ENCODE measurements around the gene NUP160.
"Not testable (repeated sequence)": the region's sequence is repeated elsewhere in the genome, so short reads cannot be mapped to it uniquely, and the experiment has no call there.

NUP160 gene

GRCh38 chr11:47863189-47863897 is 15.2 kb upstream of the NUP160 start:
- DNase-seq: no peak

DNA sequence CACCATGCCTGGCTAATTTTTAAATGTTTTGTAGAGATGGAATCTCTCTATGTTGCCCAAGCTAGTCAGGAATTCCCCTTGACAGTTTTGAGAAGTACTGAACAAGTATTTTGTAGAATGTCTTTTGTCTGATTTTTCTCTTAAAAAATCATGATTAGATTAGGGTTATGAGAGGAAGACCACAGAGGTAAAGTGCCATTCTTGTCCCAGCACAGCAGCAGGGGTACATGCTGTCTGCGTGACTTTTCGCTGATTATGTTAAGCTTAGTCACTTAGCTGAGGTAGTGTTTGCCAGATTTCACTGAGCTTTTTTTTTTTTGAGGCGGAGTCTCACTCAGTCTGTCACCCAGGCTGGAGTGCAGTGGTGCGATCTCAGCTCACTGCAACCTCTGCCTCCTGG is 13.6 kb upstream of the NUP160 start:
- no peak for DNase-seq

GRCh38 chr11:47860536-47860935 is 12.4 kb upstream of the NUP160 start:
- peak; percentile 60 for DNase-seq

- peak; percentile 4 for DNase-seq
Observed at GRCh38 chr11:47857892-47858543, 9.9 kb upstream of the NUP160 start.

DNA sequence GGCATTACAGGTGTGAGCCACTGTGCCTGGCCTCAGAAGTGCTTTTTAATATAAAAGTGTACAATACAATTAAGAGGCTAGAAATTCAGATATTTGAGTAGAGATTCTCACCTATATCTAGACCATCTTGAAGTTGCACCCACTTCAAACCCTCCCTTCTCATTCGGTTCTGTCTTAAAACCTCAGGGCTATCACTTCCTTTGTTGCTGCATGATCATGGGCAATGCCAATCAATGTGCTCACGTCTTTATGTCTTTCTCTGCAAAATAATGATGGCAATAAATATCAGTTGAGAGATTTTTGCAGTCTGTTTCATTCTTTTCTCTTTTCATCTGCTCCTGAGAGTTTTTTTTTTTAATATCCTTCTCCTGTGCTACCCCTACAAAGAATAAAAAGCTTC is 9.3 kb upstream of the NUP160 start:
- no peak for DNase-seq

DNA sequence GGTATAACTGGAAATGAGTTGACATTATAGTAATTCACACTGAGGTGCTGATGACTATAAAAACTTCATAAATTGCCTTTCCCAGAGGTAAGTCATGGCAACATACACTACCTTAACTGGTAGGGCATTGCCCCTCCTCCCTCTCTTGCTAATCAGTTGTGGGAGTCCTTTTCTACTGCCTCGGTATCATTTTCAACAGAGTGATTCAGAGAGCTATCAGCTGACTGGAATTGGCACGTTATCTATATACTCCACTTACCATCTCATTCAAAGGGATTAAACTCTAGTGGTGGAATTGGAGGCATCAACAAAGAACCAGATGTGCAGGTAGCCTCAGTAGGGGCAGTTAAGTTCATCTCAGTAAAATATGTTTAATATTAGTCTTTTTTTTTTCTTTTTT is 8.0 kb upstream of the NUP160 start:
- peak; percentile 46 for DNase-seq

- DNase-seq: no peak
Observed at GRCh38 chr11:47854667-47855066, 6.5 kb upstream of the NUP160 start.

DNA sequence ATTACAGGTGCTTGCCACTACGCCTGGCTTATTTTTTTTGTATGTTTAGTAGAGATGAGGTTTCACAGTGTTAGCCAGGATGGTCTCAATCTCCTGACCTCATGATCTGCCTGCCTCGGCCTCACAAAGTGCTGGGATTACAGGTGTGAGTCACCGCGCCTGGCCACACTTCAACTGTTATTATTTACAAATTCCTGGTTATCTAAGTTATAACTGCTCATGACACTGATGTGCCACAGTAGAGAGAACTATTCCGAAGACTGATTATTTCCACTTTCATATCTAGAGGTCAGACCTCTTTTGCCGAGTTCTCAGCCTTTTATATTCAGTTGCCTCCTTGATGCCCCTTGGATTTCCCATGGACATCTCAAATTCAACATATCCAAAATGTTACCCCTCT is 3.9 kb upstream of the NUP160 start:
- peak; percentile 11 for DNase-seq

DNA sequence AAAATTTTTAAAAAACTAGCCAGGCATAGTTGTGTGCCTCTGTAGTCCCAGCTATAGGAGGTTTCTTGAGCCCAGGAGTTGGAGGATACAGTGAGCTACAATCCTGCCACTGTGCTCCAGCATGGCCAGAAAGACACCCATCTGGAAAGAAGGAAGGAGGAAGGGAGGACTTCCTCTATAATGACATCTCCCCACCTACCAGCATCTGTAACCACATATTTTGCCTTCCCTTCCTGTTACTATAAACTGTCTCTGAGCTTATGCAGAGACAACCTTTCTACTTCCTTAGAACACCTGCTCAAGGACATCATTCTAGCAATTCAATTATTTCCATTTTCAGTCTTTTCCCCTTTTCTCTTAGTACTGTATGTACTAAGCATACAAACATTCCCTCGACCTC is 2.2 kb upstream of the NUP160 start:
- DNase-seq: no peak

DNA sequence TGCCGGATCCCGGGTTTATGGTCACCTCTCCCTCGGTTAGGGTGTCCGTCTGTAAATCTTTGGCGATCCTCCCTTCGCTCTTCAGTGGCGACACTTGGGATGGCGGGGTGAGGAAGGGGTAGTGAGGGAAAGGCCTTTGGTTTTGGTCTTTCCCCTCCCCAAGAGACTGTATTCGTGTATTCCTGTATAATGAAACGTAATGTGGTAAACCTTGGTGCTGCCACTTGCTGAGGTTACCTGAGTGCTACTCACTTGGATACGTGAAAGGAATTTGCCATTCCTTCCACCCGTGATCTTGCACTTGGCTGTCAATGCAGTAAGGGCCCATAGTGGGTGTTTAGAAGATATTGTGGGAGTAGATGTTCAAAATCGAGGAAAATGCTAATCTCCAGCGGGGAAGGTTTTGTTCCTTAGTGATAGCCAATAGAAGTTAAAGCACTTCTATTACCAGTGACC is 578 bp upstream of the NUP160 start:
- DNase-seq: no peak

GRCh38 chr11:47847537-47847891 is 636 bp downstream of the NUP160 start:
- no peak for DNase-seq

DNA sequence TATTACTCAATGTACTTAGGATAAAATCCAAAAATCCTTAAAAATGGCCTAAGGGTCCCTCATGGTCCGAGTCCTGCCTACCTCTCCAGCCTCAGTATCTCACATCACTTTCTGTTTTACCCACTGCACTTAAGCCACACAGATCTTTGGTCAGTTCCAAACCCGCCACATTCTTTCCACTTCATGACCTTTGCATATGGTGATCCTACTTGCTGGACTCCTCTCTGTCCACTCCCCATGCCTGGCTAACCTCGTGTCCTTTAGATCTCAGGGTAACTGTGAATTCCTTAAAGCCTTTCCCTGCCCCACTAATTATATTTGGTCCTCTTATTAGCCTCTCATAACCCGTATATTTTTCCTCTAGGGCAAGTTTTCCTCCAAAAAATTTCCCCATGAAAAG is 1.2 kb downstream of the NUP160 start:
- DNase-seq: no peak

GRCh38 chr11:47843361-47844055 is 4.6 kb downstream of the NUP160 start:
- no peak for DNase-seq

- DNase-seq: no peak
Observed at GRCh38 chr11:47842749-47843148, 5.4 kb downstream of the NUP160 start.

GRCh38 chr11:47837929-47838328 is 10.2 kb downstream of the NUP160 start:
- no peak for DNase-seq

DNA sequence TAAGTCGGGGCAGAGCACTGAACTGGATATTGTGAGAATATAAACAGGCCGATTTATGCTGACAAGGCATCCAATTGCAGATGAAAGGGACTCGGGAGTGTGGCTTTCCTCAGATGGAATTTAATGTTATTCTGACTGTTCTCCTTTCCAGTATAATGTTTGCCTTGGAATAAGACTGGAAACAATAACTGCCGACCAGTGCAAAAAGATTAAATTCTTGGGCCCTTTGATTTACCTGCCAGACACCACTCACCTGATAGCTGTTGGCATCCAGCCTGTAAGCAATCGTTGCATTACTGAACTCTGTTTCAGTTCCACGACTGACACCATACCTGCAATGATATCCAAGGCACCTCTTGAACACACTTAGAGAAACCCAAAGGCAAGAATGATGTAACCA is 10.9 kb downstream of the NUP160 start:
- no peak for DNase-seq

DNA sequence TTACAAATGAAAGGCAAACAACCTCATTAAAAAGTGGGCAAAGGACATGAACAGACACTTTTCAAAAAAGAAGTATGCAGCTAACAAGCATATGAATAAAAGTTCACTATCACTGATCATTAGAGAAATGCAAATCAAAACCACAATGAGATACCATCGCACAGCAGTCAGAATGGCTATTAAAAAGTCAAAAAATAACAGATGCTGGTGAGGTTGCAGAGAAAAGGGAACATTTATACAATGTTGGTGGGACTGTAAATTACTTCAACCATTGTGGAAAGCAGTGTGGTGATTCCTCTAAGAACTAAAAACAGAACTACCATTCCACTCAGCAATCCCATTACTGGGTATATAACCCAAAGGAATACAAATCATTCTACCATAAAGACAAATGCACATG is 18.1 kb downstream of the NUP160 start:
- not testable (repeated sequence) for DNase-seq

DNA sequence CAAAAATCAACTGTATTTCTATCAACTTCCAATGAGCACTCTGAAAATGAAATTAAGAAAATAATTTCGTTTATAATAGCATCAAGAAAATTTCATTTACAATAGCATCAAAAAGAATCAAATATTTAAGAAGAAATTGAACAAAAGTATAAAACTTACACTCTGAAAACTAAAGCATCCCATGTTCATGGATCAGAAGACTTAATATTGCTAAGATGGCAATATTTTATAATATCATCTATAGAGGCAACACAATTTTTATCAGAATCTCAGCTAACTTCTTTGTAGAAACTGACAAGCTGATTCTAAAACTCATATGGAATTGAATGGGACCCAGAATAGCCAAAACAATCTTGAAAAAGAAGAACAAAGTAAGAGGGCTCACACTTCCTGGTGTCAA is 19.9 kb downstream of the NUP160 start:
- no peak for DNase-seq

DNA sequence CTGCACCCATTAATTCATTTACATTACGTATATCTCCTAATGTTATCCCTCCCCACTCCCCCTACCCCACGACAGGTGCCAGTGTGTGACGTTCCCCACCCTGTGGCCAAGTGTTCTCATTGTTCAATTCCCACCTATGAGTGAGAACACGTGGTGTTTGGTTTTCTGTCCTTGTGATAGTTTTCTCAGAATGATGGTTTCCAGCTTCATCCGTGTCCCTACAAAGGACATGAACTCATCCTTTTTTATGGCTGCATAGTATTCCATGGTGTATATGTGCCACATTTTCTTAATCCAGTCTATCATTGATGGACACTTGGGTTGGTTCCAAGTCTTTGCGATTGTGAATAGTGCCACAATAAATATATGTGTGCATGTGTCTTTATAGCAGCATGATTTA is 25.5 kb downstream of the NUP160 start:
- DNase-seq: not testable (repeated sequence)

DNA sequence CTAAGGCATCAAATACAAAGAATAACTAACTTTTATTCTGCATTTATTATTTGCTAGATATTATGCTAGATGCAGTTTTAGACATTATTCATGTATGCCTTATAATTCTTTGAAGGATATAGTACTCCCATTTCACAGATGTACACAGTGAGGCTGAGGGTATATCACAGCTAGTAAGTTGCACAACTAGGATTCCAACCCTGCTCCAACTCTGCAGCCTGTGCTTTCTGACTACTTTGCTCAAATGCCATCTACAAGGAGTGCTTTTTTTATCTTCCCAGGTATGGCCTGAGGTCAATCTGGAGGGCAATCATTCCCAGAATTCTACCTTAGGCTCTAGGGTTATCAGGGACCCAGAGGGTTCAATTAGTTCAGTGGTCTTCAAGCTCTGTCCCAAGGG is 28.4 kb downstream of the NUP160 start:
- DNase-seq: no peak

DNA sequence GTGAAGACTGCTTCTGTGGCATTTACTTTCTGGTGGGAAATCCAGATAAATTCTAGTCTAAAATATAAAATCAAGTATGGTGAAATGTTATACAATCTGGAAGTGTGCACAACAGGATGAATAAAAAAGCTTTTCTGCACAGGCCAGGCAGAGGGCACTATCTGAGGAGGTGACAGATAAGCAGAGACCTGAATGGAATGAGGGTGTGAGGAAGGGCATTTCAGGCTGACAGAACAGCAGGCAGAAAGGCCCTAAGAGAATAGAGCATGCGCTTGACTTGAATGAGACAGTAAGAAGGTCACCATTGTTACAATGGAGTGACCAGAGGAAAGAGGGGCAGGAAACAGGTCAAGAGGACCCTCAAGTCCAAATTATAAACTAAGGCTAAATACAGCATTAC is 47.4 kb downstream of the NUP160 start:
- DNase-seq: no peak

GRCh38 chr11:47797633-47798032 is 50.5 kb downstream of the NUP160 start:
- no peak for DNase-seq

DNA sequence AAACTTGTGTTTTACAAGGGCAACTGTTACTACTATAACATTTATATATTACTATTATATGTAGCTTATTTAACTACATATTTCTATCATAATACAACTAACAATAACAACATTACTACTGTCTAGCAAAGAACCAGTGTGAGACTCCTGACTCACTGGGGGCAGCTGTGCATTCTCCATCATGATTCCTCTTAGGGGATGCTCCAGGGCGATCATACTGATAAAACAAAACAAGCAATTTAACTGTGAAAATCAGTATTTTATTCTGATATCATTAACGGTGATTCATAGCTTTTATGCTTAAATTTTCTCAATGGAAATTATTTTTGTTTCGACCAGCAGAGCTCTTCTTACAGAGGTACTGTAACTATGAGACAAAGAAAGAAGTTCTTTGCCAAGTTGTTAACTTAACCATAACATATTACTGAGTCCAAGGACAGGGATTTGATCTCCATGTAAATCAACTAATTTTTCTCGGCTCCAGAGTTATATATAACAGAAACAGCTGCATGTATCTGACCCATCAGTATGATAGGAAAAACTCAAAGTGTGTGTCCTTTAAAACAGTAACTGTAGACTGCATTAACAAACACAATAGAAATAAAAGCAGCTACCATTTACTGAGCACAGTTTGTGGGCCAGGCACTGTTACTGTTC is 56.2 kb downstream of the NUP160 start:
- DNase-seq: no peak

DNA sequence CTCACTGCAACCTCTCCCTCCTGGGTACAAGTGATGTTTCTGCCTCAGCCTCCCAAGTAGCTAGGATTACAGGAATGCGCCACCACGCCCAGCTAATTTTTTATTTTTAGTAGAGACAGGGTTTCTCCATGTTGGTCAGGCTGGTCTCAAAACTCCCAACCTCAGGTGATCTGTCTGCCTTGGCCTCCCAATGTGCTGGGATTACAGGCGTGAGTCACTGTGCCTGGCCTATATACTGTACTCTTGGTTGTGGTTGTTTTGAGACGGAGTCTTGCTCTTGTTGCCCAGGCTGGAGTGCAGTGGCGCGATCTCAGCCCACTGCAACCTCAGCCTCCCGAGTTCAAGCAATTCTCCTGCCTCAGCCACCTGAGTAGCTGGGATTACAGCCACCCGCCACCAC is 58.1 kb downstream of the NUP160 start:
- DNase-seq: not testable (repeated sequence)

Measured in DMS53 (cell line).